ENCODE data around the gene KIF3B.

DNA sequence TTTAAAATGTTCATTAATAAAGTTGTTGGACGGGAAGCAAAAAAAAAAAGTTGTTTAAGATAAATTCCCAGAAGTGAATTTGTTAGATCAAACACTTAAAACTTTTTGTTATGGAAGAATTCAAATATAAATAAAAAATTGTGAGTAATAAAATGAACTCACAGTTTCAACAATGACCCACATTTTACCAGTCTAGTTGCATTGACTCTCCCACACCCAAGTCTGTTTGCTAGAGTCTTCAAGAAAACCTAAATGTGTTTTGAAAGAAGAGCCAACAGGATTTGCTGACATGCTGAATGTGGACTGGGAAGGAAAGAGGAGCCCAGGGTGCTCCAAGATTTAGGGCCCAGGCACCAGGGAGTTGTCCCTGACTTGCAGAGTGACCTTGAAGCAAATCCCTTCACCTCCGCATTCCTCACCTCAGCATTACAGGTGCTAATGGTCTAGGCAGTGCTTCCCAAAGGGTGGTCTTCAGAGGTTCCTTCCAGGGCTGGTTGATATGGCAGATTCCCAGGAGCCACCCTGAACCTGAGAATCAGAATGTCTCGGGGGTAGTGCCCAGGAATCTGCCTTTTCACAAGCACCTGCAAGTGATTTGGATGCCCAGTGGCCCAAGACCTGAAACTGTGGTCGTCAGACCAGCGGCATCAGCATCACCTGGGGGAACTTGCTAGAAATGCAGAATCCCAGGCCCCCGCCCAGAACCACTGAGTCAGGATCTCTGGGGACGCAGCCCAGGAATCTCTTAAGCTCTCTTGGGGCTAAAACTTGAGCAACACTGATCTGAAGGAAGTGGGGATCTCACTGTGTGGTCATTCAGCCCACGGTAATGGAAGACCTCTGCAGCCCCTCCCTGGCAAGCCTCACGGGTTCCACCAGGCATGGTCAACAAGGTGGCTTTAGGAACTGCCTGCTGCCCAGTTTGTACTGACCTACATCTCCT, 38.7 kb upstream of the KIF3B start:
- TF ChIP-seq, protein P1, sequence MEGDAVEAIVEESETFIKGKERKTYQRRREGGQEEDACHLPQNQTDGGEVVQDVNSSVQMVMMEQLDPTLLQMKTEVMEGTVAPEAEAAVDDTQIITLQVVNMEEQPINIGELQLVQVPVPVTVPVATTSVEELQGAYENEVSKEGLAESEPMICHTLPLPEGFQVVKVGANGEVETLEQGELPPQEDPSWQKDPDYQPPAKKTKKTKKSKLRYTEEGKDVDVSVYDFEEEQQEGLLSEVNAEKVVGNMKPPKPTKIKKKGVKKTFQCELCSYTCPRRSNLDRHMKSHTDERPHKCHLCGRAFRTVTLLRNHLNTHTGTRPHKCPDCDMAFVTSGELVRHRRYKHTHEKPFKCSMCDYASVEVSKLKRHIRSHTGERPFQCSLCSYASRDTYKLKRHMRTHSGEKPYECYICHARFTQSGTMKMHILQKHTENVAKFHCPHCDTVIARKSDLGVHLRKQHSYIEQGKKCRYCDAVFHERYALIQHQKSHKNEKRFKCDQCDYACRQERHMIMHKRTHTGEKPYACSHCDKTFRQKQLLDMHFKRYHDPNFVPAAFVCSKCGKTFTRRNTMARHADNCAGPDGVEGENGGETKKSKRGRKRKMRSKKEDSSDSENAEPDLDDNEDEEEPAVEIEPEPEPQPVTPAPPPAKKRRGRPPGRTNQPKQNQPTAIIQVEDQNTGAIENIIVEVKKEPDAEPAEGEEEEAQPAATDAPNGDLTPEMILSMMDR (conservative IDR thresholded peaks at IDR 0.05 in 1 of 2, IDR thresholded peaks at IDR 0.05 in 1 of 2; ENCODE audit: low read depth in 1 of 2, low read length in 2 of 2), result no peak
- no peak for TF ChIP-seq EZH2 (IDR thresholded peaks at IDR 0.05; ENCODE audit: low read length, missing control alignments)

All from fibroblast of lung (primary cell).